Activated CD4-positive, CD25-positive, alpha-beta regulatory T cell treated with anti-CD3 and anti-CD28 coated beads, Interleukin-2, amount 50 U/mL, for 24 hours (primary cell): ENCODE measurements around the gene ZFAND3.

Experiments used
- ATAC-seq, 2 donors: fragments of 150-1000 bp; cut with Tn5 transposase; one replicate each; pipeline ENCODE4 v1.10.0; 2021; ENCODE audit warnings: mild to moderate bottlenecking in 1 of 2, moderate library complexity in 1 of 2

ZFAND3 gene

GRCh38 chr6:38193051-38193450 is 373.5 kb downstream of the ZFAND3 start:
- no peak for ATAC-seq

GRCh38 chr6:38193481-38194281 is 374.2 kb downstream of the ZFAND3 start:
- no peak for ATAC-seq

- ATAC-seq, result no peak
Measured at GRCh38 chr6:38194282-38194572, 374.7 kb downstream of the ZFAND3 start.

GRCh38 chr6:38194589-38194988 is 375.1 kb downstream of the ZFAND3 start:
- no peak for ATAC-seq

- ATAC-seq, result no peak
Measured at GRCh38 chr6:38195113-38195635, 375.6 kb downstream of the ZFAND3 start.

GRCh38 chr6:38198219-38198618 is 378.7 kb downstream of the ZFAND3 start:
- ATAC-seq, result no peak
